Measurements from ENCODE around the gene ANTXR1. TPM values are rescaled to one million over a fixed set of nuclear protein-coding genes. Genes with fewer than 3 reads are reported as not detected.

ANTXR1 gene
- total RNA-seq, 1 experiment from 2014 or later: 67.4 TPM

DNA sequence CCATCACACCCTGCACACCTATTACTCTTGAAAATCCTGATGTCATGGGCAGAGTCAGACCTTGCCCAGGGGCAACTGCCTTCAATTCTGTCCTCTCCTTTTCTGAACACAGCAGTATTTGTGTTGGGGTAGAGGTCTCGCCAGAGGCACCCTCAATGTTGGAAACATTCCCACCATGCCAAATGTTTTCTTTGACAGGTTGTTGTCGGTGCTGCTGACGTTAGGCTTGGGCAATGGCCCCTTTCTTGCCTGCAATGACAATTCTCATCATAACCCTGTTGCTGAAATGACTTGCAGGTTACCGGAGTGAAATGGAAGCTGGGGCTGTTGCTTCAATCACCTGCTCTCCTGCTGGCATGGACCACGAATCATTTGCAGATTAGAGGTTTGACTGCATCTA lies 20.6 kb upstream of the ANTXR1 start:
- DNase-seq: no peak

DNA sequence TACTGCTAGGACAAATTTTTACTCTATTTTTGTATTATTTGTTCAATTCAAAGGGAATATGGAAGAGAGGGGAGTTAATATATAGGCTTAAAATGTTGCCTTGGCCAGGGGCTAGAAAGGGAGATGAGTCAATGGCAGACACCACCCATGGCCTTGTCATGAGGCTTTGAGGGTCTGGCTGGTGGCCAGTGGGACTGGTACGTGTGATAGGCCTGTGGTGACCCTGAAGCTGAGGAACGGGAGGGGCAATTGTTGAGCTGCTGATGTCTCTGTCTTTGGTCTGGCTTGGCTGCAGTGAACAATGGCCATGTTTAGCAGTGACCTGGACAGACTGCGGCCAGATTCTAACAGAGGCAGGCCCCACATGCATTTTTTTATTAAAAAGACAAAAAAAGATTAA lies 20.0 kb upstream of the ANTXR1 start:
- Histone ChIP-seq H3K4me1 (no peaks in the 10 kb centered on the region), H3K9me3 (replicated peaks) (no peaks in the 10 kb centered on the region), H3K36me3 (no peaks in the 10 kb centered on the region), H3K27ac (no peak overlapping the region), H3K27me3 (no peaks in the 10 kb centered on the region), H3K4me3 (no peak overlapping the region)
- DNase-seq: no peak

More for the DNA sequence above, 20.6 kb upstream of the ANTXR1 start:
- Histone ChIP-seq H3K4me1 (no peaks in the 10 kb centered on the region), H3K27ac (no peak overlapping the region), H3K27me3 (no peaks in the 10 kb centered on the region), H3K36me3 (no peaks in the 10 kb centered on the region), H3K4me3 (no peak overlapping the region), H3K9me3 (replicated peaks) (no peaks in the 10 kb centered on the region)

DNA sequence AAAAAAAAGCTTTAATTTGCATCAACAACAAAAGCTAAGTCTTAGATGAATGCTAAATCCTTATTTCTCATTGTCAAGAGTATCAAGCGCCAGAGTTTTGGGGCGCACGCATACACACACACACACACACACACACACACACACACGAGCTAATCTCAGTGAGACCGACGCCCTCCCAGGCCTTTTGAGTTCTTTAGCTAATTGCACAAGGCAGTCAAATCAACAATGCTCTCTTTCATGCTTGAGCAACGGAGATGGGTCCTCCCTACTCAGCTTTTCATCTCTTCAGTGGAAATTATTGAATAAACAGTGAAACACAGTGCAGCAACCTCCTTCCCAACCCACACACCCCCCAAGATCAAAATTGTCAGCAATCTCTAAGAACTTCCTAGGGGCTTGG lies 19.3 kb upstream of the ANTXR1 start:
- Histone ChIP-seq H3K4me1 (no peaks in the 10 kb centered on the region), H3K4me3 (no peak overlapping the region), H3K27ac (no peak overlapping the region), H3K36me3 (no peaks in the 10 kb centered on the region), H3K9me3 (replicated peaks) (no peaks in the 10 kb centered on the region), H3K27me3 (no peaks in the 10 kb centered on the region)
- no peak for DNase-seq

DNA sequence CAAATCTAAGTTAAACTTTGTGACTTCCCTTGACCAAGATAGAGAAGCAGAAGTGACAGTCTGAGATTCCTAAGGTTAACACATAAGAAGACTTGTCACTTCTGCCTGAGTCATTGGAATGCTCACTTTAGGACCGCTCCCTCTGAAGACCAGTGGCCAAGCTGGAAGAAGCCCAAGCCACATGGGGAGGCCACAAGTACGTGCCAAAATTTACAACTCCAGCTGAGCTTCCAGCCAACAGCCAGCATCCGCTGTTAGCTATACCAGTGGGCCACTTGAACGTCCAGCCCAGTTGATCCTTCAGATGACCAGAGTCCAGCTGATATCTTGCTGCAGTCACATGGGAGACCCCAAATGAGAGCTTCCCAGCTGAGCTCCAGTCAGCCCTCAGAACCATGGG lies 18.1 kb upstream of the ANTXR1 start:
- no peak for DNase-seq
- Histone ChIP-seq H3K27ac (no peak overlapping the region), H3K4me3 (no peak overlapping the region), H3K9me3 (replicated peaks) (no peaks in the 10 kb centered on the region), H3K4me1 (no peaks in the 10 kb centered on the region), H3K27me3 (no peaks in the 10 kb centered on the region), H3K36me3 (no peaks in the 10 kb centered on the region)

DNA sequence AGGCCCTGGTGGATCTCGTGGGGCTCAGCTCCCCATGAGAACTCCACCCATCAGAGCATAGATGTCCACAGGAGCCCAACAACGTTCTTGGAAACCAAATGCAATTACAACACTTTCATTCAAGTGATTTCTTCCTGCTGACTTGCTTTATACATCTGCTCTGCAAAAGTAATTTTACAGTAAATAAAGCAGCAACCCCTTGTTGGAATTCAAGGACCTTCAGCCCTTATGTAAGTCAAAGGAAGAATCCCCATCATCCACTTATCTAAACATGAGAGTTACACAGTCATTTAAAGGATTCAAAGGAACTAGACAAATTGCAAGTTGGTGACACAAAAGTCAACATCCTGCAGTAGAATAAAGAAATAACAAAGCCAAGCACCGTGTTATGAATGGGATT lies 17.1 kb upstream of the ANTXR1 start:
- Histone ChIP-seq H3K9me3 (replicated peaks) (no peaks in the 10 kb centered on the region), H3K4me3 (no peak overlapping the region), H3K27ac (no peak overlapping the region), H3K27me3 (no peaks in the 10 kb centered on the region), H3K36me3 (no peaks in the 10 kb centered on the region), H3K4me1 (no peaks in the 10 kb centered on the region)
- DNase-seq: no peak

DNA sequence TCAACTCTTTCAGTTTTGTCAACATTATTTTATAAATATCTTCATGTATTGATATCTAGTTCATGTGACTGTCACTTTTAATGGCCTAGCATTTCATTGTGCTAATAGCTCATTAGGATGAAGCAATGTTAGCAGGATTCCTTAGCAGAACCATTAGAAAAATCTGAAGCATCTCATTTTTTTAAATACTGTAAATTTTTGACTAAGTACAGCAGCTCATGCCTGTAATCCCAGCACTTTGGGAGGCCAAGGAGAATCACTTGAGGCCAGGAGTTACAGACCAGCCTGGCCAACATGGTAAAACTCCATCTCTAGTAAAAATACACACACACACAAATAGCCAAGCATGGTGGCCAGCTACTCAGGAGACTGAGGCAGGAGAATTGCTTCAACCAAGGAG lies 15.6 kb upstream of the ANTXR1 start:
- no peak overlapping the region for H3K27ac ChIP-seq
- peaks cover 6% of the 10 kb centered on the region; the same call in 1 of the 2 replicates for H3K9me3 ChIP-seq (replicated peaks)
- DNase-seq: no peak
- no peak overlapping the region for H3K4me3 ChIP-seq
- no peaks in the 10 kb centered on the region for H3K36me3 ChIP-seq
- no peaks in the 10 kb centered on the region for H3K27me3 ChIP-seq
- no peaks in the 10 kb centered on the region for H3K4me1 ChIP-seq

DNA sequence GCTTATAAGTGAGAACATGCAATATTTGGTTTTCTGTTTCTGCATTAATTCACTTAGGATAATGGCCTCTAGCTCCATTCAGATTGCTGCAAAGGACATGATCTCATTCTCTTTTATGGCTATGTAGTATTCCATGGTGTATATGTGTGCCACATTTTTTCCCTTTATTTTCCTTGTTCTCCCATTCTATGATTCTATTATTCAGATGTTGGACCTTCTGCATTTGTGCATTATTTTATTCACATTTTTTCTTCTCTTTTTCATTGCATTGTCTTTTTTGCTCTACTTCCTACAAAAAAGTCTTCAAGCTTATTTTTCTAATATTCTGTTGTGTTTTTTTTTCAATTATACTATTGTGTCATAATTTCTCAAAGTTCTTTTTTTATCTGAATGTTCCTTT lies 11.1 kb upstream of the ANTXR1 start:
- H3K9me3 ChIP-seq (replicated peaks): peaks cover 7% of the 10 kb centered on the region; the same call in 1 of the 2 replicates

DNA sequence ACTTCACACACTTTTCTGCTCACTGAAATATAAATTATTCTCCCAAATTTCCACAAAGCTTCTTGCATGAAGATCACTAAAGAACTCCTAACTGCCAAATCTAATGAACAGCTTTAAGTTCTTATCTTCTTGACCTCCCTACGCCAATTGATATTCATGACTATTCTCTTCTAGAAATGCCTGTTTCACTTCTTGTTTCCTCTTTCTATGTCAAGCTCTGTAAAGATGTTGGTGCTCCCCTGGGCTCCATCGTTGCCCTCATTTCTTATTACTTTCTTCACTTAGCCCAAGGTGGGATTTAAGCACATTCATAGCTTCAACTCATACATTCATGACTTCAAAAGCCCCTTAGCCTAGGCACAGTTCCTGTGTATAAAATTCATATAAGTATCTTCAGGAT lies 9.2 kb upstream of the ANTXR1 start:
- H3K4me3 ChIP-seq: no peak overlapping the region
- peaks cover 7% of the 10 kb centered on the region; the same call in 1 of the 2 replicates for H3K9me3 ChIP-seq (replicated peaks)
- no peak for DNase-seq
- H3K27ac ChIP-seq: no peak overlapping the region
- no peaks in the 10 kb centered on the region for H3K27me3 ChIP-seq
- no peaks in the 10 kb centered on the region for H3K36me3 ChIP-seq
- H3K4me1 ChIP-seq: no peaks in the 10 kb centered on the region

More for the DNA sequence above, 11.1 kb upstream of the ANTXR1 start:
- no peak overlapping the region for H3K27ac ChIP-seq
- no peak for DNase-seq
- H3K36me3 ChIP-seq: no peaks in the 10 kb centered on the region
- H3K4me1 ChIP-seq: no peaks in the 10 kb centered on the region
- H3K27me3 ChIP-seq: no peaks in the 10 kb centered on the region
- H3K4me3 ChIP-seq: no peak overlapping the region

DNA sequence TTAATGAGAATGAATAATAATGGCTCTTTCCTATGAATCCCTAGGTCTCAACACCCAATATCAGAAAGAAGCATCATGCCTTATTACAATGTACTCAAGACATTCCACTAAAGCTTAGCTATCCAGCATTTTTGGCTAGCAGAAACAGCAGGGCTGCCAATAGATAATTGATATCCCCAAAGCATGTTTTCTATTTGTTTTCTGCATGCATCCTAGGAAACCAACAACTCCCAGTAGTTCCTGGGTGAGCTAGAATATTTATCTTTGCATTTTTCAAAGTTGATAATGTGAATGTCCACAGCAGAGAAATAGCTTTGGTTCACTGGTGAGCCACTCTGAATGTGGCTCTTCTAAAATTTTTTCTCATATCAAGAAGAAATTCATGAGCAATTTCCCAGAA lies 5.8 kb upstream of the ANTXR1 start:
- no peaks in the 10 kb centered on the region for H3K36me3 ChIP-seq
- no peak overlapping the region for H3K27ac ChIP-seq
- no peak for DNase-seq

DNA sequence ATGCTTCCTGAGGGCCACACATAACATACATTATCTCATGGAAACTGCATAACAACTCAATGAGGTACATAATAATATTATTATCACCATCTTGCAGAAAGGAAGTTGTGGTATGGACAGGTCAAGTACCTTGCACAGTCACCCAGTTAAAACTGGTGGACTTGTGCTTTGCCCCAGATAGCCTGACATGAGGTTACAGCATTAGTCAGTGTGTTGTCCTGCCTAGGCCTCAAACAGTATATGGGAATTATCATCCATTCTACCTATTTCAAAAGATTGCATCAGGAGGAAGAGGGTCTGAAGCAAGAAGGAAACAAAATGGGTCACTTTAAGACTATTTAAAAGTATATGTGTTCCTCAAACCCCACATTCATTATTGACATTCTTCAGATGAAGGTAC lies 5.4 kb upstream of the ANTXR1 start:
- H3K36me3 ChIP-seq: no peaks in the 10 kb centered on the region
- no peaks in the 10 kb centered on the region for H3K4me1 ChIP-seq
- H3K27ac ChIP-seq: no peak overlapping the region
- H3K4me3 ChIP-seq: no peak overlapping the region
- H3K27me3 ChIP-seq: no peaks in the 10 kb centered on the region
- no peaks in the 10 kb centered on the region for H3K9me3 ChIP-seq (replicated peaks)
- DNase-seq: no peak

More for the DNA sequence above, 5.8 kb upstream of the ANTXR1 start:
- 0 out of 2 replicates have a peak, but pooled peaks cover 3% of the 10 kb centered on the region for H3K9me3 ChIP-seq (replicated peaks)
- no peaks in the 10 kb centered on the region for H3K4me1 ChIP-seq
- no peaks in the 10 kb centered on the region for H3K27me3 ChIP-seq
- H3K4me3 ChIP-seq: no peak overlapping the region

DNA sequence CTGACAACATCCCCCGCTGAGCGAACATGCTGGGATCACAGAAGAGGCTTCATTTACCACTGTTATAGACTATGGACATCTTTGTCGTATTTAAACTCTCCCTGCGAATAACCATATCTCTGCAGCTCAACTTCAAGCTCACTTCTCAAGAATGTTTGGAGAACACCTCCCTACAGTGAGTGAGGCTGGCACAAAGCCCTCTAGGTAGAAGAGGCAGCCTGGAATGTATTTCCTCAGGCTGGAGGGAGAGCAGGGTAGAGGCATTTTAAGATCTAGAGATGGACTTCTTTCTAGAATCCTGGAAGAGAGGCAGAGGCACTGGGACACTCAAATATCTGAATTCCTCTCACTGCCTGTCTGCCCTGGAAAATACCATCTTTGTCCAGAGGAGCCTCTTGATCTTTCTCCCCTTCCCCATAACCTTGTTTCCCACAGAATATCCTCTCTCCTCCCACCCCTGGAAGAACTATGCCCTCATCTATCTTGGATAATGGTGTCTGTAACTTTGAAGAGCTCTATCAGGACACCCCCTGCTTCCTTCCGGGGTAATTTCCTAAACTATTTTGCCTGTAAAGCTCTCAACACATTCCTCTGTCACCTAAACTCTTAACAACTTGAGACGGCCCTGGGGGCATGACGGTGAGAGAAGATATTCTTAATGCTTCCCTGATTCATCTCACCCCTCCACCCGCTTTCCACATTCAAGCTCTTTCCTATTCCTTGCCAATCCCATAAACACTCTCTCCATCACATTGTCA lies 2.4 kb upstream of the ANTXR1 start:
- Histone ChIP-seq H3K9me3 (replicated peaks) (no peaks in the 10 kb centered on the region), H3K4me1 (peaks cover 5% of the 10 kb centered on the region), H3K27me3 (no peaks in the 10 kb centered on the region), H3K36me3 (no peaks in the 10 kb centered on the region; the same call in 1 of the 2 replicates), H3K27ac (no peak overlapping the region), H3K4me3 (no peak overlapping the region)
- DNase-seq: no peak

DNA sequence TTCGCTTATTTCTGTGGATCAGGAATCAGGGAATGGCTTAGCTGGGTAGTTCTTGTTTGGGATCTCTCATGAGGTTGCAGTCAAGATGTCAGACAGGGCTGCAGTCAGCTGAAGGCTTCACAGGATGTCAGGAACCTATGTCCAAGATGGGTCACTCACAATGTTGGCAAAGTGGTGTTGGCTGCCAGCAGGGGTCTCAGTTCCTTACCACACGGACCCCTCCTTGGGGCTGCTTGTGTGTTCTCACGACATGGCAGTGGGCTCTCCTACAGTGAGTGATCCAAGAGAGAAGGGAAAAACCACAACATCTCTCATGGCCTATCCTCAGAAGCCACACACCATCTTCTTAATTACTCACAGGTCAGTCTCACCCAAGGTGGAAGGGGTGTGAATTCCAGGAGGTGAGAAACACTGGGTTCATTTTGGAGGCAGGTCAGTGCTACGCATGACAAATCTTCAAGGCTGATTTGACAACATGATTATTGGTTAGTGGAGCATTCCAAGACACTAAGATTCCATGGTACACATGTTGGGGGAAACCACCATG lies 1.3 kb upstream of the ANTXR1 start:
- Histone ChIP-seq H3K9me3 (replicated peaks) (no peaks in the 10 kb centered on the region), H3K27ac (no peak overlapping the region), H3K4me3 (no peak overlapping the region), H3K27me3 (no peaks in the 10 kb centered on the region), H3K4me1 (peaks cover 15% of the 10 kb centered on the region), H3K36me3 (peaks cover 2% of the 10 kb centered on the region)
- peak in 1 of 2 experiments; percentile 33 for DNase-seq

DNA sequence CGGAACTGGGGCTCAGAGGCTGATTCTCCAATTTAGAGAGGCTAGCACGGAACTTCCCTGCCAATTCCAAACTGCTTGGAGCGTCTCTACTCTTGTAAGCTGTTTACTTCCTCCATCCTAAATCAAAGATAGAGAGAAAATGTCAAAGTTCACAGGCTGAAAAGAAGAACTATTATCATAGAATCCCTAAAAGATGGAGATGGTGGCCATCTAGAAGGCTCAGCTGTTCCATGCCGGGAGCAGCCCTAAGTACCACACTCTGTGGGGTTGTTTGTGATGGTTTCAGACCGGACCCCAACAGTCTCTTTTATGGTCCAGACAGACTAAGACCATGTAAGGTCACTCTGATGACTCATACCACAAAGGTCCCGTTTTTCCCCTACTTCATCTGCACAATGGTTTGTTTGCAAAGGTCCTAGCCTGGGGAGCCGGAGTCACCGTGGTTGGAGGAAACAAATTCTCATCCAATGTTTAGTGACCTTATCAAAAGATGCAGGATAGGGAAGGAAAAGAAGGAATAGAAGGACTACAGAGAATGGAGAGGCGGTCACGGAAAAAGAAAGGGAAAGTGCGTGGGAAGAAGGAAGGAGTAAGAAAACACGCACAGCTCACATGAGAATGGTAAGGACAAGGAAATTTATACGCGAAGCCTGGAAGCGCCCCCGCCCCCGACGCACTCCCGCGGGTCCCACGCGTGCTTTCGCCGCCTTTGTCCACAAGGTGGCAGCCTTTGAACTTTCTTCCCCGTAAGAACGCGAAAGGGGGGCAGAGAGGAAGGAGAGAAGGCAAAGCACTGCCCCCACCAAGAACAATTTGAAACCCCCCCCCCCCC lies 453 bp upstream of the ANTXR1 start:
- Histone ChIP-seq H3K4me3 (peak overlapping the region; percentile 98), H3K4me1 (peaks cover 15% of the 10 kb centered on the region), H3K27ac (peak overlapping the region; percentile 84), H3K27me3 (no peaks in the 10 kb centered on the region), H3K36me3 (peaks cover 3% of the 10 kb centered on the region), H3K9me3 (replicated peaks) (no peaks in the 10 kb centered on the region)
- peak; percentile 32 to 88 for DNase-seq

DNA sequence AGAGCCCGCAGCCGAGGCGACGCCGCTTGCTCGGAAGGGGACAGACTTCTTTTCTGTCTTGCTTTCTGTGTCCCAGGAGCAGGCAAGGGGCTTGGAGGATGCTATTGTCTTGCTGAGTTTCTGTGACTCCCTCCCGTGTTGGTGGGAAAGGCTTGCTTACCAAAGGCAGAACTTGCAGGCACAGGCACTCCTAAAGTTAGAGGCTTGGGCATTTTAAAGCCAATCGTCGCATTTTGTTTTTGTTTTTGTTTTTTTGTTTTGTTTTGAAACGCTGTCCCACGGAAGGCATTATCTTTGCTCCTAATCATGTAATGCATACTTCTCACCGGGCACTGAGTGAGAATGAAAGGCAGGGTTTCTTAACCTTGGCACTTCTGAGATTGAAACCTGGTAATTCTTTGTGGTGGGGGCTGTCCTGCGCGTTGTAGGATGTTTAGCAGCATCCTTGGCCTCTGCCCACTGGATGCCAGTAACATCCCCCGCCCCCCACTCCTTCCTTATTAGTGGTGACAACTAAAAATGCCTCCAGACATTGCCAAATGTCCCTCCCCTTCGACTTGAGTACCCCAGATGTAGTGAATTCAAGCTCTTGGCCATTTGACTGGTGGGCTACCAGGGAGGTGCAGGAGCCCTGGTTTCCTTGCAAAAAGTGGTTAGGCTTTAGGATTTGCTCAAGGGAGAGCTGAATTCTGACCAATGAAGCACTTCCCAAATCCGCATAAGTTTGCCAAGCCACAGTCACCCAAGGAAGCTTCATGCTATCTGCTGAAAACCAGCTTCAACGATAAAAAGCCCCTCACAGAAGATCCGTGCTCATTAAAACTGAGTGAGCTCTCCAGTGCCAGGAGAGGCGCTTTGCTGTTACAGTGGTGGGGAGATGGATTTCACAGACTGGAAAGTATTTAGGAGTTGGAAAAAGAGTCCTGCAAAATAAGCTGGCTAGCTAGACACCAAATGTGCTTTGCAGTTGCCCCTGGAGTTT lies 1.2 kb downstream of the ANTXR1 start:
- peak overlapping the region; percentile 84 for H3K27ac ChIP-seq
- H3K4me1 ChIP-seq: peaks cover 15% of the 10 kb centered on the region
- H3K4me3 ChIP-seq: peak overlapping the region; percentile 98
- DNase-seq: peak; percentile 54 to 74
- H3K27me3 ChIP-seq: no peaks in the 10 kb centered on the region
- H3K36me3 ChIP-seq: peaks cover 5% of the 10 kb centered on the region
- no peaks in the 10 kb centered on the region for H3K9me3 ChIP-seq (replicated peaks)
